Activated T-helper 2 cell treated with anti-CD3 and anti-CD28 coated beads, Interferon-gamma antibody, Interleukin-2, Interleukin-4, amounts not matched to agents 10 μg/mL and 5 μg/mL and 100 μg/mL, durations not matched to agents 14 hours and 24 hours and 36 hours (primary cell): Measurements from ENCODE around the gene ANKRD66. TPM values are rescaled to one million over a fixed set of nuclear protein-coding genes. Genes with fewer than 3 reads are reported as not detected.
"Not testable (repeated sequence)": the region's sequence is repeated elsewhere in the genome, so short reads cannot be mapped to it uniquely, and the experiment has no call there.

ENCODE experiments used
- DNase-seq: peaks from one replicate; pipeline ENCODE4 v3.0.0; 2021; ENCODE audit warnings: low spot score
- H3K27ac Mint-ChIP-seq: one replicate; pipeline ENCODE4 v1.8.0; 2021; ENCODE audit warnings: mixed read lengths
- H3K27me3 Mint-ChIP-seq: one replicate; pipeline ENCODE4 v1.8.0; 2021; ENCODE audit warnings: low read depth, mixed read lengths
- H3K36me3 Mint-ChIP-seq: one replicate; pipeline ENCODE4 v1.8.0; 2021; ENCODE audit warnings: low read depth, mixed read lengths
- H3K4me1 Mint-ChIP-seq: one replicate; pipeline ENCODE4 v1.8.0; 2021; ENCODE audit warnings: low read depth, mixed read lengths
- H3K4me3 Mint-ChIP-seq: one replicate; pipeline ENCODE4 v1.8.0; 2021; ENCODE audit warnings: low read depth, mild to moderate bottlenecking, moderate library complexity, mixed read lengths
- H3K9me3 Mint-ChIP-seq: one replicate; pipeline ENCODE4 v1.8.0; 2021; ENCODE audit warnings: mixed read lengths
- intact Hi-C: fragments of 100-400 bp; cut with micrococcal nuclease; formaldehyde crosslinking; loops from one replicate; pipeline ENCODE4 v1.15.1; 2023
- total RNA-seq: library from RNA; stranded (reverse); gene quantifications from 2 replicates; pipeline ENCODE4 v1.2.3, GENCODE V29; 2022

ANKRD66 gene
- total RNA-seq, 1 donor from 2014 or later: not detected

DNA sequence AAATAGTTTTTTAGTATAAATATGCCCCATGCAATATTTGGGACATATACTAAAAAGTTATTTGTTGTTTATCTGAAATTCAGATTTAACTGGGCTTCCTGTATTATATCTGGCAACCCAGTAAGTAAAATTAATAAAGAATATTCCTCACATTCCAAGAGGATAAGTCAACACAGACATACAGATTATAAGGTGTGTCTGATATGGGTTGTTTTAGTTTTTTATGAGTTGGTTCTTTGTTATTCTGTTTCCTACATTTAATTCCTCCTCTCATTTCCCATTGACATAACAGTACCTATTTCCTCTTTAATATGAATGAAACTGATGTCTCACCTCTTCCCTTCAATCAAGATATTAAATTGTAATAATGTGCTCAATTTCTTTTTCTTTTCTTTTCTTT, 9.8 kb upstream of the ANKRD66 start:
- Mint-ChIP-seq H3K27ac (no peak overlapping the region), H3K9me3 (no peaks in the 10 kb centered on the region), H3K27me3 (peaks cover 54% of the 10 kb centered on the region), H3K4me1 (peaks cover 2% of the 10 kb centered on the region), H3K4me3 (no peak overlapping the region), H3K36me3 (no peaks in the 10 kb centered on the region)
- DNase-seq: no peak
- intact Hi-C loops: no loop called here

- no peak for DNase-seq
- peaks cover 18% of the 10 kb centered on the region for H3K27me3 Mint-ChIP-seq
- intact Hi-C loops: no loop called here
- no peak overlapping the region for H3K4me3 Mint-ChIP-seq
- H3K4me1 Mint-ChIP-seq: no peaks in the 10 kb centered on the region
- H3K9me3 Mint-ChIP-seq: no peaks in the 10 kb centered on the region
- no peaks in the 10 kb centered on the region for H3K36me3 Mint-ChIP-seq
- H3K27ac Mint-ChIP-seq: no peak overlapping the region
Observed at GRCh38 chr6:46741482-46741881, 5.3 kb upstream of the ANKRD66 start.

GRCh38 chr6:46741910-46742309, 4.8 kb upstream of the ANKRD66 start:
- intact Hi-C loops: no loop called here
- no peak overlapping the region for H3K27ac Mint-ChIP-seq
- H3K36me3 Mint-ChIP-seq: no peaks in the 10 kb centered on the region
- no peaks in the 10 kb centered on the region for H3K9me3 Mint-ChIP-seq
- no peak for DNase-seq
- H3K27me3 Mint-ChIP-seq: peaks cover 16% of the 10 kb centered on the region
- H3K4me1 Mint-ChIP-seq: no peaks in the 10 kb centered on the region
- H3K4me3 Mint-ChIP-seq: no peak overlapping the region

DNA sequence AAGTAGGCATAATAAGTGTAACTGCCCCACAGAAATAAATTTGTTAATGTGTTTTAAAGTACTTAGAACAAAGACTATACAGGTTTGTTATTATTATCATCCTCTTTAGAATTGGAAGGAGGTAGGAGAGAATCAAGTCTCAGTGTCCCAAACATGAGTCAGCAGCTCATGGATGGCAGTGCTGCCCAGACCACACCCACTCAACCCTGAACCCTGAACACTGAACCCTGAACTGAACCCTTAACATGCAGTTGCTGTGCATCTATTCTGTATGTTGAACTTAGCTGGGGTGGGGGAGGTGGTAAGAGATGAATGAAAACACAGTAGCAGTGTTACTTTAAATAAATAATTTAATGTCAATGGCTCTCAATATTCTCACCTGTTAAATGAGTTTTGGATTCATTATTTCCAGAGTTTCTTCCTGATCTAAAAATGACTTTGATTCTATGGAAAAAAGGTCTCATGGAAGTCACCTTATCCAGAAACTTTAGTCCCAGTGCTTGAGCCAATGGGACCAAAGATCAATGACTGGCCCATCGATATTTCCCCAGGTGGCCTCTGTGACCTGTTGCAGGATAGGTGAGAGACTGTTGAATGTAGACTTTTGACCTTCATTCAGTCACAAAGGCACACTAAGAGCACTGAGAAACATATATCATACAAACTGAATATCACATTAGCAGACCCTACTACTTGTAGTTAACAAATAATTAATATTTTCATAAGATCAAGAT, 3.1 kb upstream of the ANKRD66 start:
- H3K9me3 Mint-ChIP-seq: no peaks in the 10 kb centered on the region
- H3K4me3 Mint-ChIP-seq: no peak overlapping the region
- no peaks in the 10 kb centered on the region for H3K4me1 Mint-ChIP-seq
- H3K36me3 Mint-ChIP-seq: no peaks in the 10 kb centered on the region
- no peak overlapping the region for H3K27ac Mint-ChIP-seq
- H3K27me3 Mint-ChIP-seq: peaks cover 4% of the 10 kb centered on the region
- intact Hi-C loops: no loop called here
- DNase-seq: no peak

DNA sequence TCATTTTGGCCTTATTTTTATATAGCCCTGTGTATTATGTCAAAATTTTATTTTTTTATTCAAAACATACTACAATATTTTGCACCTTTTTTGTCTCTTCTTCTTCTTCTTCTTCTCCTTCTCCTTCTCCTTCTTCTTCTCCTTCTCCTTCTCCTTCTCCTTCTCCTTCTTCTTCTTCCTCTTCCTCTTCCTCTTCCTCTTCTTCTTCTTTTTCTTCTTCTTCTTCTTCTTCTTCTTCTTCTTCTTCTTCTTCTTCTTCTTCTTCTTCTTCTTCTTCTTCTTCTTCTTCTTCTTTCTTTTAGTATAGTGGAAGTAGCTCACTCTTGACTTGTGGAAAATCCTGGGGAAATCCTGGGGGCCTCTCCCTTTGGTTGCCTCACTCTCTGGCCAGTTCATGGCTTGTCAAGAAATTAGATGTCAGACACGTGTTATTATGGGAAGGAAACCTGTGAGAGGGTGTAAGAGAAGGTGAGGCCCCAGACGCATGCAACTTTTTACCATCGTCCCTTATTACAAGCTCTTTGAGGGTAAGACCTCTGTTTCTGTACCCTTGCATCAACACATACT, 2.5 kb upstream of the ANKRD66 start:
- H3K27ac Mint-ChIP-seq, DNase-seq, H3K4me3 Mint-ChIP-seq, H3K36me3 Mint-ChIP-seq, H3K4me1 Mint-ChIP-seq, H3K27me3 Mint-ChIP-seq, intact Hi-C loops, H3K9me3 Mint-ChIP-seq: not testable (repeated sequence)

DNA sequence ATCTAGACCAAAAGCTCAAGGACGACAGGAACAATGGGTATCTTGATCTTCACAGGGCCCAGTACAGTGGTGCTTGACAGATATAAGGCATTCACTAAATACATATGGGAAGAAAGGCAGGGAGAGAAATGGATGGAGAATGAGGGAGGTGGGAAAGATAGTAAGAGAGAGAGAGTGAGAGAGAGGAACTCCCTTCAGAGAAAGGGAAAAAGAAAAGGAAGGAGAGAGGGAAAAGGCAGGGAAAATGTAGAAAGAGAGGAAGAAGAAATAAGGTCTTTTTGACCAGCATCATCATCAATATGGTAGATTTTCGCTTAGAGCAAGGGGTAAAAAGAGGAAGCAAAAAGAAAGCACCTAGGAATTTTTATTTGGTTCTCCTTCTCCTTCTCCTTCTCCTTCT, 760 bp upstream of the ANKRD66 start:
- no peaks in the 10 kb centered on the region for H3K36me3 Mint-ChIP-seq
- no peak for DNase-seq
- H3K4me3 Mint-ChIP-seq: no peak overlapping the region
- no peaks in the 10 kb centered on the region for H3K9me3 Mint-ChIP-seq
- no peak overlapping the region for H3K27ac Mint-ChIP-seq
- intact Hi-C loops: no loop called here
- peaks cover 3% of the 10 kb centered on the region for H3K27me3 Mint-ChIP-seq
- H3K4me1 Mint-ChIP-seq: no peaks in the 10 kb centered on the region

DNA sequence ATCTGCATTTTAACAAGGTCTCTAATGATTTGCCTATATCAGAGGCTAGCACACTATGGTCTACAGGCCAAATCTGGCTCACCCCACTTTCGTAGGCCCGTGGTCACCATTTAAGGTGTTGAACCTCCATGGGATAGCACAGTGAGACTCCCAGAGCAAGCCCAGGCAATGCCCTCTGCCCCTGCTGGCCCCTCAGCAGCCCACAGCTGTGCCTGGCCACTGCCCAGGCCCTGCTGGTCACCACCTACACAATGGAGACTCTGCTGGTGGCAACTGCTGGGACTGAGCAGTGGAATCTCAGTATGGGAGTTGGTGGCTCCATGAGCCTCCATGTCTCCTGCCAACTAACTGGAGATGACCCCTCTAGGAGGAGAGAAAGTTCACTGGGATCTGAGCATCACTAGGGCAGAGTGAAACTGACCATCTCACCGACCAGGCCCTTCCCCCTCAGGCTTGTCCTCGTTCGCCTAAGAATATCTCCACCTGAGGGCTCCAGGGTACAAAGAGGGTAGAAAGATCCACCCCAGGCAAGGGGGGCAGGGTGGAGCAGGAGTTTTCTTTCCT, 2.3 kb downstream of the ANKRD66 start:
- peaks cover 3% of the 10 kb centered on the region for H3K27me3 Mint-ChIP-seq
- no peak overlapping the region for H3K4me3 Mint-ChIP-seq
- intact Hi-C loops: no loop called here
- no peaks in the 10 kb centered on the region for H3K4me1 Mint-ChIP-seq
- no peak for DNase-seq
- no peak overlapping the region for H3K27ac Mint-ChIP-seq
- no peaks in the 10 kb centered on the region for H3K36me3 Mint-ChIP-seq
- H3K9me3 Mint-ChIP-seq: no peaks in the 10 kb centered on the region

- H3K27ac Mint-ChIP-seq: no peak overlapping the region
- intact Hi-C loops: no loop called here
- no peak for DNase-seq
- no peak overlapping the region for H3K4me3 Mint-ChIP-seq
- no peaks in the 10 kb centered on the region for H3K9me3 Mint-ChIP-seq
- no peaks in the 10 kb centered on the region for H3K36me3 Mint-ChIP-seq
- no peaks in the 10 kb centered on the region for H3K4me1 Mint-ChIP-seq
- peaks cover 3% of the 10 kb centered on the region for H3K27me3 Mint-ChIP-seq
Observed at GRCh38 chr6:46749731-46750130, 3.0 kb downstream of the ANKRD66 start.

GRCh38 chr6:46751658-46752057, 4.9 kb downstream of the ANKRD66 start:
- Mint-ChIP-seq H3K27ac (no peak overlapping the region), H3K4me1 (no peaks in the 10 kb centered on the region), H3K9me3 (no peaks in the 10 kb centered on the region), H3K27me3 (peaks cover 3% of the 10 kb centered on the region), H3K4me3 (no peak overlapping the region), H3K36me3 (no peaks in the 10 kb centered on the region)
- intact Hi-C loops: no loop called here
- DNase-seq: no peak

DNA sequence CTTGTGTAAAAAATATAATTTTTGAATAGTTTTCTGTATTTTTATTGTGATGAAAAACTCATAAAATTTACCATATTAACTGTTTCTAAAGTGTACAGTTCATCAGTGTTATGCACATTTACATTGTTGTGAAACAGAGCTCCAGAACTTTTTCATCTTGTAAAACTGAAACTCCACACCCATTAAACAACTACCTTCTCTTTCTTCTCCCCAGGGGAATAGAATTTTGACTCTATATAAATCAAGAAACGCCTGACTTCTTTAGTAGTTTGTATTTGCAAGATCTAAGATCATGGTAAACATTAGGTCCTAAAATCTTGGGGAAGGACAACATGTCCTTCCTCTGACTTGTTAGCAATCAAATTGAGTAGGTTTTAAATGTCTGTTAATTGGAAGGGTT, 9.1 kb downstream of the ANKRD66 start:
- H3K27me3 Mint-ChIP-seq: no peaks in the 10 kb centered on the region

GRCh38 chr6:46756469-46757213, 9.9 kb downstream of the ANKRD66 start:
- no peaks in the 10 kb centered on the region for H3K27me3 Mint-ChIP-seq
- no peak overlapping the region for H3K27ac Mint-ChIP-seq
- H3K4me3 Mint-ChIP-seq: no peak overlapping the region
- intact Hi-C loops: no loop called here
- H3K9me3 Mint-ChIP-seq: no peaks in the 10 kb centered on the region
- DNase-seq: no peak
- H3K4me1 Mint-ChIP-seq: no peaks in the 10 kb centered on the region
- H3K36me3 Mint-ChIP-seq: no peaks in the 10 kb centered on the region

More for the DNA sequence above, 9.1 kb downstream of the ANKRD66 start:
- H3K27ac Mint-ChIP-seq: no peak overlapping the region
- no peaks in the 10 kb centered on the region for H3K4me1 Mint-ChIP-seq
- H3K36me3 Mint-ChIP-seq: no peaks in the 10 kb centered on the region
- intact Hi-C loops: no loop called here
- no peak for DNase-seq
- no peaks in the 10 kb centered on the region for H3K9me3 Mint-ChIP-seq
- H3K4me3 Mint-ChIP-seq: no peak overlapping the region

GRCh38 chr6:46757214-46757596, 10.5 kb downstream of the ANKRD66 start:
- DNase-seq: no peak
- Mint-ChIP-seq H3K27me3 (no peaks in the 10 kb centered on the region), H3K27ac (no peak overlapping the region), H3K4me3 (no peak overlapping the region), H3K4me1 (no peaks in the 10 kb centered on the region), H3K9me3 (no peaks in the 10 kb centered on the region), H3K36me3 (no peaks in the 10 kb centered on the region)
- intact Hi-C loops: no loop called here
